Measurements from ENCODE around the gene NUBP1.

DNA sequence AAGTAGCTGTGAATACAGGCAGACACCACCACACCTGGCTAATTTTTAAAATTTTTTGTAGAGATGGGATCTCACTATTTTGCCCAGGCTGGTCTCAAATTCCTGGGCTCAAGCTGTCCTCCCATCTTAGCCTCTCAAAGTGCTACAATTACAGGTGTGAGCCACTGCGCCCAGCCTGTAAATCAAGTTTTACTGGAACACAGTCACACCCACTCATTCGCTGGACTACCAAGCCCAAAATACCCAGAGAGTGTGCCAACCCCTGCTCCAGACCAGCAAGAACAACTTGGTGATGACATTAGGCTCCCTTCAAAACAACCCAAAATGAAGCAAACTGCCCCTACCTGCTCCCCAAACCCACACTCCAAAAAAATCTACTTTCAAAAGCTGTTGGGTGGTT is 39.0 kb downstream of the NUBP1 start:
- no peak for TF ChIP-seq CTCF (IDR thresholded peaks at IDR 0.05)
- no peak for TF ChIP-seq POLR2A (IDR thresholded peaks at IDR 0.05)
